ENCODE measurements around the gene DLG1.

The DLG1 gene

DNA sequence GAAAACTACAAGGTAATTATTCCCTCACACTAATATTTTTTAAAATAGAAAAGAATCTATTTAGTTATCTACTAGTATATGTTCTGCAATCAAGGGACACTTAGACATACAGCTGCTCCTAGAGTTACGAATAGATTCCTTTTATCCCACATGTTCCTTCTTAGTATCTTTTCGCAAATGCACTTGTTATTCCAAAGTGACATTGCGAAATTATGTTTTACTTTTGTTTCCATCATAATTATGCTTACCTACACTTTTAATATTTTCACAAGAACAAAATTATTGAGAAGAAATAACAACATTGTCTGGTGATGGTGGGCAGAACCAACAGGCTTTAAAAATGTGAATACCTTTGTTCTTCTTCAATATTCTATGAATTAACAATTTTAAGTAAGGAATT is 161.7 kb downstream of the DLG1 start:
- Histone ChIP-seq H3K36me3 (ENCODE audit: control insufficient read depth in 4 of 4, insufficient read depth in 4 of 4, low read length in 3 of 4) (peaks cover 27 to 54% (median 42%) of the 10 kb centered on the region in 4 experiments), H3K9me3 (ENCODE audit: control extremely low read depth in 1 of 5, control insufficient read depth in 4 of 5, insufficient read depth in 2 of 5, low read depth in 1 of 5, low read length in 4 of 5) (peaks cover 2 to 17% (median 9%) of the 10 kb centered on the region in 5 experiments), H3K27ac (ENCODE audit: insufficient read depth in 1 of 2, low read depth in 1 of 2, low read length in 2 of 2, poor library complexity in 1 of 2, severe bottlenecking in 2 of 2) (no peak overlapping the region), H3K4me1 (ENCODE audit: control extremely low read depth in 1 of 4, control insufficient read depth in 4 of 4, insufficient read depth in 4 of 4, low read length in 3 of 4) (no peaks in the 10 kb centered on the region), H3K27me3 (replicated peaks in 2 of 5; ENCODE audit: control insufficient read depth in 4 of 5, insufficient read depth in 5 of 5, low read length in 4 of 5) (no peaks in the 10 kb centered on the region), H3K4me3 (ENCODE audit: control insufficient read depth in 1 of 7, extremely low read depth in 1 of 7, insufficient read depth in 4 of 7, low read depth in 2 of 7, low read length in 6 of 7) (no peak overlapping the region)
- ChIA-PET CTCF (no interaction called here), POLR2A (no interaction called here)
- WGBS (ENCODE audit: insufficient coverage) = 92% methylated on average over 2 of the region's 3 CpGs
- no peak for DNase-seq

DNA sequence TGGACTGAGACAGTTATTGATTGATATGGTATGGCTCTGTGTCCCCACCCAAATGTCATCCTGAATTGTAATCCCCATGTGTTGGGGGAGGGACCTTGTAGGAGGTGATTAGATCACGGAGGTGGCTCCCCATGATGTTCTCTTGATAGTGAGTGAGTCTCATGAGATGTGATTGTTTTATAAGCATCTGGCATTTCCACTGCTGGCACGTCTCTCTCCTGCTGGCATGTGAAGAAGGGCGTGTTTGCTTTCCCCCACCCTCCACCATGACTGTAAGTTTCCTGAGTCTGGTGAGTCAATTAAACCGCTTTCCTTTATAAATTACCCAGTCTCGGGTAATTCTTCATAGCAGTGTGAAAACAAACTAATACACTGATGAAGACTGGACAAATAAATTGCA is 163.2 kb downstream of the DLG1 start:
- Histone ChIP-seq H3K27ac (ENCODE audit: insufficient read depth in 1 of 2, low read depth in 1 of 2, low read length in 2 of 2, poor library complexity in 1 of 2, severe bottlenecking in 2 of 2) (no peak overlapping the region), H3K36me3 (ENCODE audit: control insufficient read depth in 4 of 4, insufficient read depth in 4 of 4, low read length in 3 of 4) (peaks cover 29 to 60% (median 45%) of the 10 kb centered on the region in 4 experiments), H3K4me1 (ENCODE audit: control extremely low read depth in 1 of 4, control insufficient read depth in 4 of 4, insufficient read depth in 4 of 4, low read length in 3 of 4) (no peaks in the 10 kb centered on the region), H3K4me3 (ENCODE audit: control insufficient read depth in 1 of 7, extremely low read depth in 1 of 7, insufficient read depth in 4 of 7, low read depth in 2 of 7, low read length in 6 of 7) (no peak overlapping the region), H3K9me3 (ENCODE audit: control extremely low read depth in 1 of 5, control insufficient read depth in 4 of 5, insufficient read depth in 2 of 5, low read depth in 1 of 5, low read length in 4 of 5) (peaks cover 2 to 17% (median 9%) of the 10 kb centered on the region in 5 experiments), H3K27me3 (replicated peaks in 2 of 5; ENCODE audit: control insufficient read depth in 4 of 5, insufficient read depth in 5 of 5, low read length in 4 of 5) (no peaks in the 10 kb centered on the region)
- DNase-seq = peak in 1 of 3 donors; percentile 15
- ChIA-PET POLR2A (no interaction called here), CTCF (interaction anchor here (0.6 to 1.1 kb wide), 3 partner anchors 14 to 1432 kb away, joined by 3 to 4 read pairs (median 3); no protein-coding TSS in a partner anchor)
- WGBS (ENCODE audit: insufficient coverage) = 100% methylated on average over 2 of the region's 5 CpGs

DNA sequence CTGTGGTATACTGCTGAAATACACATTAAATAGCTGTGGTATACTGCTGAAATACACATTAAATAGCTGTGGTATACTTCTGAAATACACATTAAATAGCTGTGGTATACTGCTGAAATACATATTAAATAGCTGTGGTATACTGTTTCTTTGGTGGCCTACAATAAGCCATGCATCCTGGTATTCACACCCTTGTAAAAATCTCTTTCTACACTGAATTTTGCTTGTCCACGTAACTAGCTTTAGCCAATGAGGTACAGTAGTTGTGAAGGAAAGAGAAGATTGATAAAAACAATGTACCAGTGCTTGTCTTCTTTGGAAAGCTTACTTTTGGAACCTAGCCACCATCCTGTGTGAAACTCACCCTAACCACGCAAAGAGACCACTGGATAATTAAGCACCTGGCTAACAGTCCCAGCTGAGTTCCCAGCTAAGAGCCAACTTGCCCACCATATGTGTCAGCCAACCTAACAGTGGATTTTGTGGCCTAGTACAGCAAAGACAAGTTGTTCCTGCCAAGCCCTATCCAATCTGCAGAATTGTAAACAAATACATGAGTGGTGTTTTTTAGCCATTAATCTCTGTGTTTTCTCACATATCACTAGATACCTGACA is 165.4 kb downstream of the DLG1 start:
- H3K4me3 ChIP-seq (ENCODE audit: control insufficient read depth in 1 of 7, extremely low read depth in 1 of 7, insufficient read depth in 4 of 7, low read depth in 2 of 7, low read length in 6 of 7) = no peak overlapping the region
- ChIA-PET POLR2A (no interaction called here), CTCF (interaction anchor here (0.8 kb wide), 1 partner anchor 13 kb away, joined by 3 read pairs; no protein-coding TSS in a partner anchor)
- DNase-seq = no peak
- no peaks in the 10 kb centered on the region for H3K27me3 ChIP-seq (replicated peaks in 2 of 5; ENCODE audit: control insufficient read depth in 4 of 5, insufficient read depth in 5 of 5, low read length in 4 of 5)
- H3K36me3 ChIP-seq (ENCODE audit: control insufficient read depth in 4 of 4, insufficient read depth in 4 of 4, low read length in 3 of 4) = peaks cover 36 to 72% (median 47%) of the 10 kb centered on the region in 4 experiments
- H3K27ac ChIP-seq (ENCODE audit: insufficient read depth in 1 of 2, low read depth in 1 of 2, low read length in 2 of 2, poor library complexity in 1 of 2, severe bottlenecking in 2 of 2) = no peak overlapping the region
- 83% methylated on average over 1 of the region's 2 CpGs for WGBS (ENCODE audit: insufficient coverage)
- peaks cover 5 to 22% (median 9%) of the 10 kb centered on the region in 5 experiments for H3K9me3 ChIP-seq (ENCODE audit: control extremely low read depth in 1 of 5, control insufficient read depth in 4 of 5, insufficient read depth in 2 of 5, low read depth in 1 of 5, low read length in 4 of 5)
- H3K4me1 ChIP-seq (ENCODE audit: control extremely low read depth in 1 of 4, control insufficient read depth in 4 of 4, insufficient read depth in 4 of 4, low read length in 3 of 4) = no peaks in the 10 kb centered on the region

DNA sequence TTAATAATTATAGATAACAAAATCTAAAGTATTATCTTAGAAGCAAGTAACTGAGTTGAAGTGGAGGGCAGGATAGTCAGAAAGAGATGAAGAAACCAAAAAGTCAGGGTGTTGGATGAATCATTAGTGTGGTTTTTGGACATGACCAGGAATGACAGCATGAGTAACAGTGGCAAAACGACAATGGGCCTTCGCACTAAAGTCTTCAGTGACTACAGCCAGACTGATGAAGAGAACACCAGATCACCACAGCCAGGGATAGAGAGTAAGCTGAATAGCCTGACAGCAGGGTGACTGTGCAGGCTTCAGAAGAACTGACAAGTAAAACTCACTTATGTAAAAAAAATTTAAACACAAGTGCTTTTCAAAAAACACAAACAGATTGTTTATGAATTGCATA is 172.8 kb downstream of the DLG1 start:
- no peak for DNase-seq
- Histone ChIP-seq H3K4me3 (ENCODE audit: control insufficient read depth in 1 of 7, extremely low read depth in 1 of 7, insufficient read depth in 4 of 7, low read depth in 2 of 7, low read length in 6 of 7) (no peak overlapping the region), H3K27ac (ENCODE audit: insufficient read depth in 1 of 2, low read depth in 1 of 2, low read length in 2 of 2, poor library complexity in 1 of 2, severe bottlenecking in 2 of 2) (no peak overlapping the region), H3K36me3 (ENCODE audit: control insufficient read depth in 4 of 4, insufficient read depth in 4 of 4, low read length in 3 of 4) (peaks cover 17 to 39% (median 26%) of the 10 kb centered on the region in 4 experiments), H3K27me3 (replicated peaks in 2 of 5; ENCODE audit: control insufficient read depth in 4 of 5, insufficient read depth in 5 of 5, low read length in 4 of 5) (no peaks in the 10 kb centered on the region), H3K9me3 (ENCODE audit: control extremely low read depth in 1 of 5, control insufficient read depth in 4 of 5, insufficient read depth in 2 of 5, low read depth in 1 of 5, low read length in 4 of 5) (peaks cover 0 to 6% (median 2%) of the 10 kb centered on the region in 5 experiments), H3K4me1 (ENCODE audit: control extremely low read depth in 1 of 4, control insufficient read depth in 4 of 4, insufficient read depth in 4 of 4, low read length in 3 of 4) (no peaks in the 10 kb centered on the region)
- 90% methylated on average over 2 of the region's 2 CpGs for WGBS (ENCODE audit: insufficient coverage)
- ChIA-PET CTCF (no interaction called here), POLR2A (no interaction called here)

DNA sequence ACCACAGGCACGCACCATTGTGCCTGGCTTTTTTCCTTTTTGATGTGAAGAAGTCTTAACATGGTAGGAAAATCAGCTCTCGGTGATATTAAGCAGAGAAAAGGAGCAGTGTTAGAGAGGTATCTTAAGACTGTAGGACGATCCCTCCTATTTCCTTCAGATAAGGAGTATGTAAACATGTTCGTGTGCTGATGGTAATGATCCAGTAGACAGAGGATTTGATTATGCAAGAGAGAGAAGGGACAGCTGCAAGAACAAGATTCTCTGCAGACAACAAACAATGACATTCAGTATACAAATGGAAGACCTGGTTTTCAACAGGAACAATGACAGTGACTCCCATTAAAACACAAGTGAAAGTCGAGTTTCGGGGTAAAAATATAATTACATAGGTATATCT is 173.7 kb downstream of the DLG1 start:
- H3K9me3 ChIP-seq (ENCODE audit: control extremely low read depth in 1 of 5, control insufficient read depth in 4 of 5, insufficient read depth in 2 of 5, low read depth in 1 of 5, low read length in 4 of 5) = peaks cover 0 to 6% (median 2%) of the 10 kb centered on the region in 5 experiments
- CTCF ChIA-PET = no interaction called here
- WGBS (ENCODE audit: insufficient coverage) = 100% methylated on average over 1 of the region's 6 CpGs
- H3K36me3 ChIP-seq (ENCODE audit: control insufficient read depth in 4 of 4, insufficient read depth in 4 of 4, low read length in 3 of 4) = peaks cover 14 to 32% (median 22%) of the 10 kb centered on the region in 4 experiments
- POLR2A ChIA-PET = no interaction called here
- no peaks in the 10 kb centered on the region for H3K27me3 ChIP-seq (replicated peaks in 2 of 5; ENCODE audit: control insufficient read depth in 4 of 5, insufficient read depth in 5 of 5, low read length in 4 of 5)
- DNase-seq = no peak
- H3K27ac ChIP-seq (ENCODE audit: insufficient read depth in 1 of 2, low read depth in 1 of 2, low read length in 2 of 2, poor library complexity in 1 of 2, severe bottlenecking in 2 of 2) = no peak overlapping the region
- no peaks in the 10 kb centered on the region for H3K4me1 ChIP-seq (ENCODE audit: control extremely low read depth in 1 of 4, control insufficient read depth in 4 of 4, insufficient read depth in 4 of 4, low read length in 3 of 4)
- no peak overlapping the region for H3K4me3 ChIP-seq (ENCODE audit: control insufficient read depth in 1 of 7, extremely low read depth in 1 of 7, insufficient read depth in 4 of 7, low read depth in 2 of 7, low read length in 6 of 7)

DNA sequence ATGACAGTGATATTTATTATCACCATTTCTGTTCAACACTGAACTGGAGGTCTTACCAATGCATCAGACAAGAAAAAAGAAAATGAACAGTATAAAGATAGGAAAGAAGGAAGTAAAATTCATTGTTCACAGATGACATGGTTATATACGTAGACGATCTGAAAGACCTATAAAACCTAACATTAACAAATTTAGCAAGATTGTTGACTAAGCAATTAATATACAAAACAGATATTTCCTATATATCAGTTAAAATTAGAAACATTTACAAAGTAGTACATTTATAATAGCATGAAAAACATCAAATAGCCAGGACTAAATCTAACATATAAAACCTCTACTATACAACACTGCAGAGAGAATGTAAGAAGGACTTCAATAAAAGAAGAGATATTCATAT is 176.0 kb downstream of the DLG1 start:
- H3K4me1 ChIP-seq (ENCODE audit: control extremely low read depth in 1 of 4, control insufficient read depth in 4 of 4, insufficient read depth in 4 of 4, low read length in 3 of 4) = no peaks in the 10 kb centered on the region
- no peak overlapping the region for H3K27ac ChIP-seq (ENCODE audit: insufficient read depth in 1 of 2, low read depth in 1 of 2, low read length in 2 of 2, poor library complexity in 1 of 2, severe bottlenecking in 2 of 2)
- H3K4me3 ChIP-seq (ENCODE audit: control insufficient read depth in 1 of 7, extremely low read depth in 1 of 7, insufficient read depth in 4 of 7, low read depth in 2 of 7, low read length in 6 of 7) = no peak overlapping the region
- peaks cover 3 to 15% (median 10%) of the 10 kb centered on the region in 4 experiments for H3K36me3 ChIP-seq (ENCODE audit: control insufficient read depth in 4 of 4, insufficient read depth in 4 of 4, low read length in 3 of 4)
- no peak for DNase-seq
- WGBS (ENCODE audit: insufficient coverage) = no CpG with 5 or more reads among the region's 2 CpGs
- peaks cover 0 to 1% (median 0%) of the 10 kb centered on the region in 5 experiments for H3K9me3 ChIP-seq (ENCODE audit: control extremely low read depth in 1 of 5, control insufficient read depth in 4 of 5, insufficient read depth in 2 of 5, low read depth in 1 of 5, low read length in 4 of 5)
- H3K27me3 ChIP-seq (replicated peaks in 2 of 5; ENCODE audit: control insufficient read depth in 4 of 5, insufficient read depth in 5 of 5, low read length in 4 of 5) = no peaks in the 10 kb centered on the region
- POLR2A ChIA-PET = no interaction called here
- CTCF ChIA-PET = no interaction called here

DNA sequence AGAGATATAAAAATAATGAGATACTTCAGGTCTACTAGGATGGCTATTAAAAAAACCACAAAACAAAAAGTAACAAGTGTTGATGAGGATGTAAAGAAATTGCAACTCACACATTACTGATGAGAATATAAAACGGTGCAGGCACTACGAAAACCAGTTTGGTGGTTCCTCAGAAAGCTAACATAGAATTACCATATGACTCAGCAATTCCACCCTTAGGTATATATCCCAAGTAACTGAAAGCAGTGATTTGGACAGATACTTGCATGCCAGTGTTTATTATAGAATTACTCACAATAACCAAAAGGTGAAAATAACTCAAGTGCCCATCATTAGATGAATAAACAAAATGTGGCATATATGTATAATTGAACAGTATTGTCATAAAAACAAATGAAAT is 181.3 kb downstream of the DLG1 start:
- WGBS (ENCODE audit: insufficient coverage) = no CpG with 5 or more reads among the region's 2 CpGs
- ChIA-PET POLR2A (no interaction called here), CTCF (no interaction called here)

More for the DNA sequence above, 181.3 kb downstream of the DLG1 start:
- H3K9me3 ChIP-seq (ENCODE audit: control extremely low read depth in 1 of 5, control insufficient read depth in 4 of 5, insufficient read depth in 2 of 5, low read depth in 1 of 5, low read length in 4 of 5) = peaks cover 0 to 2% (median 0%) of the 10 kb centered on the region in 5 experiments
- H3K36me3 ChIP-seq (ENCODE audit: control insufficient read depth in 4 of 4, insufficient read depth in 4 of 4, low read length in 3 of 4) = peaks cover 4 to 25% (median 7%) of the 10 kb centered on the region in 4 experiments
- DNase-seq = peak in 1 of 3 donors; percentile 4
- no peaks in the 10 kb centered on the region for H3K27me3 ChIP-seq (replicated peaks in 2 of 5; ENCODE audit: control insufficient read depth in 4 of 5, insufficient read depth in 5 of 5, low read length in 4 of 5)
- H3K4me3 ChIP-seq (ENCODE audit: control insufficient read depth in 1 of 7, extremely low read depth in 1 of 7, insufficient read depth in 4 of 7, low read depth in 2 of 7, low read length in 6 of 7) = no peak overlapping the region
- H3K27ac ChIP-seq (ENCODE audit: insufficient read depth in 1 of 2, low read depth in 1 of 2, low read length in 2 of 2, poor library complexity in 1 of 2, severe bottlenecking in 2 of 2) = no peak overlapping the region
- H3K4me1 ChIP-seq (ENCODE audit: control extremely low read depth in 1 of 4, control insufficient read depth in 4 of 4, insufficient read depth in 4 of 4, low read length in 3 of 4) = no peaks in the 10 kb centered on the region

Data from common myeloid progenitor, CD34-positive (primary cell).